OCI-LY7 (cell line): ENCODE measurements around the gene MAP2K7. TPM values are rescaled to one million over a fixed set of nuclear protein-coding genes. Genes with fewer than 3 reads are reported as not detected.

Source experiments
- BruUV-seq: library from RNA; stranded (reverse); fragments of 400-500 nt; replicated peaks from 2 replicates; lab custom pipeline; 2021; lab: Mats Ljungman, UMichigan
- CTCF ChIA-PET: fragments of 300-600 bp; sonication (Branson Sonifier 250); formaldehyde crosslinking; loops from one replicate; lab custom pipeline; 2022; ENCODE audit warnings: antibody characterized with exemption; ENCODE audit not compliant: unreplicated experiment; lab: Charles Lee
- POLR2A ChIA-PET: fragments of 300-600 bp; sonication (Branson Sonifier 250); formaldehyde crosslinking; loops from one replicate; lab custom pipeline; 2022; ENCODE audit warnings: antibody characterized with exemption; lab: Charles Lee
- DNase-seq: peaks from one replicate; pipeline ENCODE4 v3.0.0-alpha.2; 2015; ENCODE audit warnings: low spot score
- H2AFZ ChIP-seq: fragments of 200-600 bp; sonication (generic), shearing (Covaris generic); 2 replicates; pipeline ENCODE4 v1.6.1; 2014; ENCODE audit warnings: mild to moderate bottlenecking, antibody characterized with exemption, low read length, moderate library complexity
- H3K27ac ChIP-seq: fragments of 200-600 bp; sonication (generic); 2 replicates; pipeline ENCODE4 v1.5.1; 2014; ENCODE audit warnings: mixed run types, low read depth, mild to moderate bottlenecking, moderate library complexity, low read length, inconsistent platforms; ENCODE audit not compliant: poor library complexity, severe bottlenecking
- H3K36me3 ChIP-seq: fragments of 200-600 bp; sonication (generic); 2 replicates; pipeline ENCODE4 v1.6.1; 2014; ENCODE audit warnings: mild to moderate bottlenecking, antibody characterized with exemption, low read length, moderate library complexity, mixed read lengths; ENCODE audit not compliant: insufficient read depth
- H3K4me1 ChIP-seq: fragments of 200-600 bp; sonication (generic); 2 replicates; pipeline ENCODE4 v1.5.1; 2014; ENCODE audit warnings: mild to moderate bottlenecking, low read length; ENCODE audit not compliant: insufficient read depth, poor library complexity, severe bottlenecking
- H3K4me2 ChIP-seq: fragments of 200-600 bp; sonication (generic); 2 replicates; pipeline ENCODE4 v1.6.1; 2014; ENCODE audit warnings: mild to moderate bottlenecking, low read length
- H3K4me3 ChIP-seq: fragments of 200-600 bp; sonication (generic); 2 replicates; pipeline ENCODE4 v1.5.1; 2014; ENCODE audit warnings: mild to moderate bottlenecking, low read depth, low read length; ENCODE audit not compliant: poor library complexity, severe bottlenecking
- H3K79me2 ChIP-seq: fragments of 200-600 bp; sonication (generic); 2 replicates; pipeline ENCODE4 v1.6.1; 2016; ENCODE audit warnings: low read depth, mild to moderate bottlenecking, low read length, moderate library complexity, mixed read lengths; ENCODE audit not compliant: insufficient read depth
- H3K9me2 ChIP-seq: fragments of 200-600 bp; sonication (generic); 2 replicates; pipeline ENCODE4 v1.6.1; 2016; ENCODE audit warnings: mild to moderate bottlenecking, low read length, mixed read lengths; ENCODE audit not compliant: insufficient read depth
- H3K9me3 ChIP-seq: fragments of 200-600 bp; sonication (generic); 2 replicates; pipeline ENCODE4 v1.6.1; 2014; ENCODE audit warnings: mild to moderate bottlenecking, mixed run types, low read length, mixed read lengths
- H4K20me1 ChIP-seq: fragments of 200-600 bp; sonication (generic); 2 replicates; pipeline ENCODE4 v1.6.1; 2014; ENCODE audit warnings: mild to moderate bottlenecking, antibody characterized with exemption, low read length, moderate library complexity, mixed read lengths; ENCODE audit not compliant: insufficient read depth
- EZH2phosphoT487 ChIP-seq: fragments of 200-600 bp; sonication (generic); IDR thresholded peaks from 2 replicates; pipeline ENCODE4 v1.6.1; 2018; ENCODE audit warnings: low read depth, borderline replicate concordance, mild to moderate bottlenecking, mixed run types, antibody characterized with exemption, low read length, moderate library complexity, mixed read lengths
- intact Hi-C: fragments of 100-400 bp; cut with micrococcal nuclease; formaldehyde crosslinking; loops from one replicate; pipeline ENCODE4 v1.10.0; 2022; ENCODE audit not compliant: unreplicated experiment
- total RNA-seq, 2 experiments: library from RNA; depleted of rRNA in 1 of 2; stranded (reverse); fragments of >200 nt in 1 of 2; shearing (Covaris generic) in 1 of 2; gene quantifications; 2 replicates each; pipeline ENCODE4 v1.2.3, GENCODE V29; 2014 to 2022
- TF ChIP-seq, protein P1 (sequence below): fragments of 200-600 bp; sonication (generic); conservative IDR thresholded peaks from 2 replicates; pipeline ENCODE4 v1.5.1; 2014; ENCODE audit warnings: mild to moderate bottlenecking, antibody characterized with exemption, low read length, moderate library complexity, mixed read lengths

MAP2K7 gene
- total RNA-seq, 2 experiments from 2014 or later = 23.2 to 44.5 TPM

GRCh38 chr19:7921302-7921966 is 17.8 kb downstream of the MAP2K7 start:
- H2AFZ ChIP-seq = no peak overlapping the region
- H3K9me2 ChIP-seq = no peaks in the 10 kb centered on the region
- no peak for DNase-seq
- peaks cover 5% of the 10 kb centered on the region; the same call in 1 of the 2 replicates for H3K36me3 ChIP-seq
- no TSS peak for BruUV-seq
- H3K4me2 ChIP-seq = peak overlapping the region; percentile 76
- no peaks in the 10 kb centered on the region for H3K9me3 ChIP-seq
- peak overlapping the region; percentile 31 for H3K27ac ChIP-seq
- H3K4me1 ChIP-seq = peaks cover 19% of the 10 kb centered on the region
- no peak for TF ChIP-seq EZH2phosphoT487
- TF ChIP-seq, protein P1, sequence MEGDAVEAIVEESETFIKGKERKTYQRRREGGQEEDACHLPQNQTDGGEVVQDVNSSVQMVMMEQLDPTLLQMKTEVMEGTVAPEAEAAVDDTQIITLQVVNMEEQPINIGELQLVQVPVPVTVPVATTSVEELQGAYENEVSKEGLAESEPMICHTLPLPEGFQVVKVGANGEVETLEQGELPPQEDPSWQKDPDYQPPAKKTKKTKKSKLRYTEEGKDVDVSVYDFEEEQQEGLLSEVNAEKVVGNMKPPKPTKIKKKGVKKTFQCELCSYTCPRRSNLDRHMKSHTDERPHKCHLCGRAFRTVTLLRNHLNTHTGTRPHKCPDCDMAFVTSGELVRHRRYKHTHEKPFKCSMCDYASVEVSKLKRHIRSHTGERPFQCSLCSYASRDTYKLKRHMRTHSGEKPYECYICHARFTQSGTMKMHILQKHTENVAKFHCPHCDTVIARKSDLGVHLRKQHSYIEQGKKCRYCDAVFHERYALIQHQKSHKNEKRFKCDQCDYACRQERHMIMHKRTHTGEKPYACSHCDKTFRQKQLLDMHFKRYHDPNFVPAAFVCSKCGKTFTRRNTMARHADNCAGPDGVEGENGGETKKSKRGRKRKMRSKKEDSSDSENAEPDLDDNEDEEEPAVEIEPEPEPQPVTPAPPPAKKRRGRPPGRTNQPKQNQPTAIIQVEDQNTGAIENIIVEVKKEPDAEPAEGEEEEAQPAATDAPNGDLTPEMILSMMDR = no peak
- H3K79me2 ChIP-seq = no peaks in the 10 kb centered on the region
- intact Hi-C loops = loop anchor here (2.0 kb wide), 3 partner anchors 21 to 69 kb away; partner anchors contain the start of gene TIMM44
- peaks cover 6% of the 10 kb centered on the region; the same call in 1 of the 2 replicates for H4K20me1 ChIP-seq
- POLR2A ChIA-PET = interaction anchor here (0.5 to 2.2 kb wide), 4 partner anchors 22 to 589 kb away, joined by 3 to 12 read pairs (median 4); partner anchors contain the start of gene TIMM44
- CTCF ChIA-PET = interaction anchor here (1.2 to 1.4 kb wide), 2 partner anchors 8 to 52 kb away, joined by 3 to 6 read pairs; no protein-coding TSS in a partner anchor
- peak overlapping the region; percentile 63 for H3K4me3 ChIP-seq

DNA sequence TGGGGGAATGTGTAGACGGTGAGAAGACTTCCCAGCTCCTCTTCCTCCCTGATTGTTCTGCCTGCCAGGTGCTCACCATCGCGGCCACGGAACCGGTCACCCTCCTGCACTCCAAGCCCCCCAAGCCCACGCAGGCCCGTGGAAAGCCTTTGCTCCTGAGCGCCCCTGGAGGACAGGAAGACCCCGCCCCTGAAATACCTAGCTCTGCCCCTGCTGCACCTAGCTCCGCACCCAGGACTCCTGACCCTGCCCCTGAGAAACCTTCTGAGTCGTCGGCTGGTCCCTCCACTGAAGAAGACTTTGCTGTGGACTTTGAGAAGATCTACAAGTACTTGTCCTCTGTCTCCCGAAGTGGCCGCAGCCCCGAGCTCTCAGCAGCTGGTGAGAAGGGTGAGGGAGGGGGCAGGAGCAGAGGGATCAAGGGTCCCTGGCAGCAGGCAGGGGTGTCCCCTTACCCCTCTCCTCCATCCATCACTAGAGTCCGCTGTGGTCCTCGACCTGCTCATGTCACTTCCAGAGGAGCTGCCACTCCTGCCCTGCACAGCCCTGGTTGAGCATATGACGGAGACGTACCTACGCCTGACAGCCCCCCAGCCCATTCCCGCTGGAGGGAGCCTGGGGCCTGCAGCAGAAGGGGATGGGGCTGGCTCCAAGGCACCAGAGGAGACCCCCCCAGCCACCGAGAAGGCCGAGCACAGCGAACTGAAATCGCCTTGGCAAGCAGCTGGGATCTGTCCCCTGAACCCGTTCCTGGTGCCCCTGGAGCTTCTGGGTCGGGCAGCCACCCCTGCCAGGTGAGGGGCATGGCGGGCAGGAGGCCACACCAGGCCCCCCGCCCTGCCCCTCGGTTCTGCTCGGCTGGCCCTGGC is 18.5 kb downstream of the MAP2K7 start:
- peaks cover 20% of the 10 kb centered on the region for H3K4me1 ChIP-seq
- H3K9me3 ChIP-seq = no peaks in the 10 kb centered on the region
- H3K4me2 ChIP-seq = peak overlapping the region; percentile 76; the same call in 1 of the 2 replicates
- no TSS peak for BruUV-seq
- H3K79me2 ChIP-seq = no peaks in the 10 kb centered on the region
- no peak overlapping the region for H3K4me3 ChIP-seq
- H4K20me1 ChIP-seq = peaks cover 6% of the 10 kb centered on the region; the same call in 1 of the 2 replicates
- H3K36me3 ChIP-seq = peaks cover 11% of the 10 kb centered on the region; the same call in 1 of the 2 replicates
- no peaks in the 10 kb centered on the region for H3K9me2 ChIP-seq
- H3K27ac ChIP-seq = no peak overlapping the region
- H2AFZ ChIP-seq = no peak overlapping the region
- intact Hi-C loops = loop anchor here (2.0 kb wide), 3 partner anchors 21 to 69 kb away; partner anchors contain the start of gene TIMM44
- ChIA-PET POLR2A (interaction anchor here (2.2 kb wide), 1 partner anchor 21 kb away, joined by 12 read pairs; the partner anchor contains the start of gene TIMM44), CTCF (no interaction called here)
- no peak for DNase-seq
- TF ChIP-seq, protein P1 = no peak
- TF ChIP-seq EZH2phosphoT487 = no peak
